CD4-positive, CD25-positive, alpha-beta regulatory T cell (primary cell): ENCODE data around the gene TEX22. TPM values are rescaled to one million over a fixed set of nuclear protein-coding genes. Genes with fewer than 3 reads are reported as not detected.
A peak's percentile ranks its signal among the peaks of the same experiment; 100 is the strongest.

ENCODE experiments used
- ATAC-seq, 2 donors: fragments of 150-1000 bp; cut with Tn5 transposase; one replicate each; pipeline ENCODE4 v1.10.0; 2021; ENCODE audit warnings: low read depth in 2 of 2, moderate number of reproducible peaks in 2 of 2, moderate library complexity in 1 of 2
- DNase-seq, 3 donors: peaks; one replicate each; pipeline versions ENCODE4 v3.0.0 to v3.0.0-alpha.2; 2012 to 2022; ENCODE audit warnings: mixed read lengths in 1 of 3
- H3K27ac ChIP-seq: one replicate; pipeline ENCODE4 v1.7.0; 2013; ENCODE audit warnings: mild to moderate bottlenecking, low read length; ENCODE audit not compliant: insufficient read depth, poor library complexity, severe bottlenecking
- H3K27me3 ChIP-seq: one replicate; pipeline ENCODE4 v1.7.0; 2013; ENCODE audit warnings: low read length; ENCODE audit not compliant: control insufficient read depth, insufficient read depth
- H3K36me3 ChIP-seq: one replicate; pipeline ENCODE4 v1.7.0; 2013; ENCODE audit warnings: mild to moderate bottlenecking, low read length, moderate library complexity; ENCODE audit not compliant: control insufficient read depth, insufficient read depth
- H3K4me1 ChIP-seq: 2 replicates; pipeline ENCODE4 v1.7.0; 2013; ENCODE audit warnings: mild to moderate bottlenecking, low read length; ENCODE audit not compliant: insufficient read depth, control insufficient read depth, poor library complexity, severe bottlenecking
- H3K4me3 ChIP-seq: one replicate; pipeline ENCODE4 v1.7.0; 2013; ENCODE audit warnings: low read depth, mild to moderate bottlenecking, low read length, moderate library complexity
- H3K9me3 ChIP-seq, 2 experiments: 1 replicate in 1 of 2; 2 replicates in 1 of 2; pipeline ENCODE4 v1.7.0; 2013; ENCODE audit warnings: low read length in 2 of 2, mild to moderate bottlenecking in 1 of 2, moderate library complexity in 1 of 2; ENCODE audit not compliant: control insufficient read depth in 2 of 2
- H3K27ac Mint-ChIP-seq, 3 donors: one replicate each; pipeline ENCODE4 v1.8.0; 2020 to 2022; ENCODE audit warnings: mild to moderate bottlenecking in 3 of 3, mixed read lengths in 3 of 3, moderate library complexity in 2 of 3
- H3K27me3 Mint-ChIP-seq: one replicate; pipeline ENCODE4 v1.8.0; 2022; ENCODE audit warnings: mild to moderate bottlenecking, mixed read lengths
- H3K36me3 Mint-ChIP-seq: one replicate; pipeline ENCODE4 v1.8.0; 2020; ENCODE audit warnings: mixed read lengths
- H3K4me1 Mint-ChIP-seq, 4 donors: one replicate each; pipeline ENCODE4 v1.8.0; 2020 to 2022; ENCODE audit warnings: mixed read lengths in 4 of 4, mild to moderate bottlenecking in 1 of 4
- H3K4me3 Mint-ChIP-seq, 4 donors: one replicate each; pipeline ENCODE4 v1.8.0; 2020 to 2022; ENCODE audit warnings: mild to moderate bottlenecking in 4 of 4, mixed read lengths in 4 of 4, moderate library complexity in 3 of 4
- H3K9me3 Mint-ChIP-seq, 7 donors: one replicate each; pipeline ENCODE4 v1.8.0; 2020 to 2022; ENCODE audit warnings: mixed read lengths in 7 of 7, mild to moderate bottlenecking in 3 of 7, moderate library complexity in 2 of 7
- polyA plus RNA-seq, 4 donors: library from polyadenylated mRNA; unstranded; fragments of 300-500 nt; fragmentation: Illumina TruSeq; gene quantifications; one replicate each; pipeline ENCODE4 v1.2.3, GENCODE V29; 2021
- total RNA-seq: library from RNA; stranded (reverse); gene quantifications from one replicate; pipeline ENCODE4 v1.2.3, GENCODE V29; 2022

The TEX22 gene
- total and polyA plus RNA-seq, 5 donors from 2014 or later, result 0.11 to 3.1 (median 0.25) TPM

- ATAC-seq (no peak), DNase-seq (no peak)
- Histone ChIP-seq H3K9me3 (no peaks in the 10 kb centered on the region), H3K27me3 (no peaks in the 10 kb centered on the region), H3K4me1 (no peaks in the 10 kb centered on the region), H3K4me3 (no peak overlapping the region), H3K27ac (no peak overlapping the region), H3K36me3 (peaks cover under 1% of the 10 kb centered on the region)
- no peaks in the 10 kb centered on the region for H3K36me3 Mint-ChIP-seq
- no peaks in the 10 kb centered on the region for H3K9me3 Mint-ChIP-seq
- H3K27ac Mint-ChIP-seq, result no peak overlapping the region
- H3K4me1 Mint-ChIP-seq, result peaks cover 0 to 8% (median 1%) of the 10 kb centered on the region in 4 donors
- H3K4me3 Mint-ChIP-seq, result no peak overlapping the region
- no peaks in the 10 kb centered on the region for H3K27me3 Mint-ChIP-seq
Measured at GRCh38 chr14:105388976-105389375, 9.4 kb upstream of the TEX22 start.

- H3K36me3 ChIP-seq, result no peaks in the 10 kb centered on the region
- no peak overlapping the region for H3K27ac ChIP-seq
- DNase-seq (no peak), ATAC-seq (no peak)
- Mint-ChIP-seq H3K27me3 (no peaks in the 10 kb centered on the region), H3K4me1 (peaks cover 0 to 8% (median 1%) of the 10 kb centered on the region in 4 donors), H3K27ac (no peak overlapping the region), H3K9me3 (no peaks in the 10 kb centered on the region), H3K36me3 (peaks cover under 1% of the 10 kb centered on the region), H3K4me3 (no peak overlapping the region)
- no peaks in the 10 kb centered on the region for H3K4me1 ChIP-seq
- H3K4me3 ChIP-seq, result no peak overlapping the region
- no peaks in the 10 kb centered on the region for H3K27me3 ChIP-seq
- no peaks in the 10 kb centered on the region for H3K9me3 ChIP-seq
Measured at GRCh38 chr14:105389534-105389933, 8.8 kb upstream of the TEX22 start.

- peak overlapping the region in 1 of 3 donors; percentile 79 for H3K27ac Mint-ChIP-seq
- Histone ChIP-seq H3K36me3 (no peaks in the 10 kb centered on the region), H3K4me1 (no peaks in the 10 kb centered on the region), H3K27me3 (no peaks in the 10 kb centered on the region), H3K4me3 (no peak overlapping the region), H3K27ac (no peak overlapping the region), H3K9me3 (no peaks in the 10 kb centered on the region)
- H3K36me3 Mint-ChIP-seq, result peaks cover 4% of the 10 kb centered on the region
- no peak overlapping the region for H3K4me3 Mint-ChIP-seq
- peak in 1 of 3 donors; percentile 70 for DNase-seq
- peak; percentile 24 to 27 for ATAC-seq
- peaks cover 0 to 8% (median 1%) of the 10 kb centered on the region in 4 donors for H3K4me1 Mint-ChIP-seq
- no peaks in the 10 kb centered on the region for H3K9me3 Mint-ChIP-seq
- H3K27me3 Mint-ChIP-seq, result no peaks in the 10 kb centered on the region
Measured at GRCh38 chr14:105389976-105390848, 8.1 kb upstream of the TEX22 start.

- H3K27me3 Mint-ChIP-seq, result no peaks in the 10 kb centered on the region
- no peaks in the 10 kb centered on the region for H3K9me3 Mint-ChIP-seq
- peaks cover 0 to 8% (median 1%) of the 10 kb centered on the region in 4 donors for H3K4me1 Mint-ChIP-seq
- Histone ChIP-seq H3K9me3 (no peaks in the 10 kb centered on the region), H3K4me3 (no peak overlapping the region), H3K27me3 (no peaks in the 10 kb centered on the region), H3K27ac (no peak overlapping the region), H3K4me1 (no peaks in the 10 kb centered on the region), H3K36me3 (no peaks in the 10 kb centered on the region)
- H3K4me3 Mint-ChIP-seq, result no peak overlapping the region
- ATAC-seq (no peak), DNase-seq (no peak)
- peaks cover 4% of the 10 kb centered on the region for H3K36me3 Mint-ChIP-seq
- H3K27ac Mint-ChIP-seq, result no peak overlapping the region
Measured at GRCh38 chr14:105390849-105391500, 7.4 kb upstream of the TEX22 start.

- DNase-seq (no peak), ATAC-seq (no peak)
- H3K27ac Mint-ChIP-seq, result no peak overlapping the region
- H3K27me3 ChIP-seq, result no peaks in the 10 kb centered on the region
- H3K4me3 ChIP-seq, result no peak overlapping the region
- no peak overlapping the region for H3K27ac ChIP-seq
- no peaks in the 10 kb centered on the region for H3K9me3 Mint-ChIP-seq
- H3K27me3 Mint-ChIP-seq, result no peaks in the 10 kb centered on the region
- no peaks in the 10 kb centered on the region for H3K9me3 ChIP-seq
- no peaks in the 10 kb centered on the region for H3K4me1 ChIP-seq
- no peaks in the 10 kb centered on the region for H3K36me3 ChIP-seq
- H3K36me3 Mint-ChIP-seq, result peaks cover 4% of the 10 kb centered on the region
- H3K4me1 Mint-ChIP-seq, result peaks cover 0 to 8% (median 1%) of the 10 kb centered on the region in 4 donors
- H3K4me3 Mint-ChIP-seq, result no peak overlapping the region
Measured at GRCh38 chr14:105391541-105391940, 6.8 kb upstream of the TEX22 start.

GRCh38 chr14:105392131-105393090, 5.9 kb upstream of the TEX22 start:
- Histone ChIP-seq H3K27me3 (no peaks in the 10 kb centered on the region), H3K36me3 (no peaks in the 10 kb centered on the region), H3K4me1 (peaks cover 2% of the 10 kb centered on the region), H3K27ac (no peak overlapping the region), H3K4me3 (no peak overlapping the region), H3K9me3 (no peaks in the 10 kb centered on the region)
- ATAC-seq (no peak), DNase-seq (no peak)
- no peaks in the 10 kb centered on the region for H3K9me3 Mint-ChIP-seq
- no peaks in the 10 kb centered on the region for H3K27me3 Mint-ChIP-seq
- peaks cover 0 to 8% (median 1%) of the 10 kb centered on the region in 4 donors for H3K4me1 Mint-ChIP-seq
- no peak overlapping the region for H3K4me3 Mint-ChIP-seq
- H3K27ac Mint-ChIP-seq, result no peak overlapping the region
- peaks cover 4% of the 10 kb centered on the region for H3K36me3 Mint-ChIP-seq

GRCh38 chr14:105393151-105393550, 5.2 kb upstream of the TEX22 start:
- H3K4me3 ChIP-seq, result no peak overlapping the region
- no peak overlapping the region for H3K4me3 Mint-ChIP-seq
- no peaks in the 10 kb centered on the region for H3K36me3 ChIP-seq
- H3K9me3 ChIP-seq, result no peaks in the 10 kb centered on the region
- H3K4me1 Mint-ChIP-seq, result peaks cover 0 to 8% (median 4%) of the 10 kb centered on the region in 4 donors
- no peaks in the 10 kb centered on the region for H3K27me3 ChIP-seq
- DNase-seq (no peak), ATAC-seq (no peak)
- H3K36me3 Mint-ChIP-seq, result peaks cover 4% of the 10 kb centered on the region
- no peak overlapping the region for H3K27ac Mint-ChIP-seq
- no peaks in the 10 kb centered on the region for H3K27me3 Mint-ChIP-seq
- peaks cover 9% of the 10 kb centered on the region for H3K4me1 ChIP-seq
- peaks cover 0 to 2% (median 0%) of the 10 kb centered on the region in 7 donors for H3K9me3 Mint-ChIP-seq
- no peak overlapping the region for H3K27ac ChIP-seq
